ENCODE data around the gene CCSER2.
"Not testable (repeated sequence)": the region's sequence is repeated elsewhere in the genome, so short reads cannot be mapped to it uniquely, and the experiment has no call there.

CCSER2 gene

DNA sequence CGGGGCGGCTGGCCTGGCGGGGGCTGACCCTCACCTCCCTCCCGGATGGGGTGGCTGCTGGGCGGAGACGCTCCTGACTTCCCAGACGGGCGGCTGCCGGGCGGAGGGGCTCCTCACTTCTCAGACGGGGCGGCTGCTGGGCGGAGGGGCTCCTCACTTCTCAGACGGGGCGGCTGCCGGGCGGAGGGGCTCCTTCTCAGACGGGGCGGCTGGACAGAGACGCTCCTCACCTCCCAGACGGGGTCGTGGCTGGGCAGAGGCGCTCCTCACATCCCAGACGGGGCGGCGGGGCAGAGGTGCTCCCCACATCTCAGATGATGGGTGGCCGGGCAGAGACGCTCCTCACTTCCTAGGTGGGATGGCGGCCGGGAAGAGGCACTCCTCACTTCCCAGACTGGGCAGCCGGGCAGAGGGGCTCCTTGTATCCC is 19.2 kb downstream of the CCSER2 start:
- not testable (repeated sequence) for DNase-seq

DNA sequence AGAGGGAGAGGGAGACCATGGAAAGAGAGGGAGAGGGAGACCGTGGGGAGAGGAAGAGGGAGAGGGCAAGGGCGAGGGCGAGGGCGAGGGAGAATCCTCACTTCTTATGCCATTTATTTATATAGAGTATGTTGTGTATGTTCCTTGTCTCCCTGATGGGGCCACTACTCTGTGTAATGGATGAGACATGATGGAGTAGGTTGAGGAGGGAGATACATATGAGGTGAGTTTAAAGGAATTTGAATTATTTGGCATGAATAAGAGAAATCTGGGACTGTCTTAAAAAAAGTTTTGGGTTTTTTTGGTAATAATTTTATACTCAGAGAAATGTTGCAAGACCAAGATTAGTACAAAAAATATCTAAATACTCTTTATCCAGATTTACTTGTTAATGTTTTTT is 20.1 kb downstream of the CCSER2 start:
- DNase-seq = no peak

DNA sequence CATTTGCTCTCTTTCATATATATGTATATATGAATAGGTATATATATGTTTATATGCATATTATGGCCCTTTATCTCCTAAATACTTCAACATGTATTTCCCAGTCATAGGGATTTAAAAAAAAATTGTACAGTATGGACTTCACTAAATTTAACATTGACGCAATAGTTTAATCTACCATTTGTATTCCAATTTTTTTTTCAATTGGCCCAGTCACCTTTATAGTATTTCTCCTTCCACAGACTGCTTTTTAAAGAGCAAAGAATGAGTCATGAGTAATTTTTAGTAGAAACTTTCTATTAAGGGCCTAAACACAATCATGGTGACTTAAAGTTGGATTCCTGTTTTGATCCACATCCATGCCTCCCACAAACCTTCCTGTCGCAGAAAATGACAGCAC is 20.5 kb downstream of the CCSER2 start:
- DNase-seq = no peak

DNA sequence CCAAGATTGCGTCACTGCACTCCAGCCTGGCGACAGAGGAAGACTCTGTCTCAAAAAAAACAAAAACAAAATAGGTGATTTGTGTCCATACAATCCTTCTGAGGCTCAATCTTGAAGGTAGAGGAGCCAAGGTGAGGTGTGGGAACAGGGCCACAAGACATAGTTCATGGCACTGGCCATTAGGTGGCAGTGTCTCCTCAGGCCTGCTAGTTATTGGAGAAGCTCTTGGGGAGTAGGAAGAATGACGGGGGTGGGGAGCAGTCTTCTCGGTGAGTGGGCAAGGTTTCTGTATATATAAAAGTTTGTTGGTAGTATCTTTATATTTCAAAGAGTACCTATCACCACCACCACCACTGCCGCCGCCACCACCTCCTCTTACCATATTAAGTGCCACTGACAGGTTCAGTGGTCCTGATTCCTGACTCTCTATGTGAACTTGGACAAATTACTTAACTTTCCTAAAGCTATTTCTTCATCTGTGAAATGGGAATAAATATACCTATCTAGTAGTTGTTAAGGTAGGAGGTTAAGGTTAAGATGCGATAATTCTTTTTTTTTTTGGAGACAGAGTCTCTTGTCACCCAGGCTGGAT is 24.0 kb downstream of the CCSER2 start:
- peak; percentile 44 for DNase-seq

DNA sequence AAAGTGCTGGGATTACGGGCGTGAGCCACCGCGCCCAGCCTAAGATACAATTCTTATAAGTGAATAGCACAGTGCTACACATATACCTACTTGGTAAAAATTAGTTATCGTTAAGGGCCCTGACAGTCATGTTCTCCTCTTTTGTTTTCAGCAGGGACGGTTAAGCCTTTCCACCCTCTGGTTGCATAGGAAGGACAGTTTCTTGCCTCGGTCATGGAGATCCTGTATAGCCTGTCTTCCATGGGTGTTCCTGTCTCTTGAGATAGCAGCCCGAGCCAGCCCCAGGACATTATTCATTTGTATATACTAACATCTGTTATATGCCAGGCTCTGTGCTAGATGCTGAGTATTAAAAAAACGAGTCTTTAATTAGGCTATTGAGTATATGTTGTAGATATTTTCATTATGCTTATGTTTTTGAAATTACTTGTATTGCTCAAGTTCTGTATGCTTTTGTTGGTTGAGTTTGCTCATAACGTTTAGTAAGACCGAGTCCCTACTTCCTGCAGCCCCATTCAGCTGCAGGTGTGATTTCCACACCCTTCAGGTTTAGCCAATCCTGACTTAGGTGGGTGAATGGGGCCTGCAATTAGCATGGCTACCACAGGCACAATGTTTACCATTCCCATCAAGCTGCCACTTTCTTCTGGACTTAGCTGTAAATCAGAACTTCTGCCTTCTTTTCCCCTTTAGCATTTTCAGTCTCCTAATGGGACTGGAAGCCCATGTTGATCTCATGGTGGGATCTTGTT is 24.8 kb downstream of the CCSER2 start:
- no peak for DNase-seq

DNA sequence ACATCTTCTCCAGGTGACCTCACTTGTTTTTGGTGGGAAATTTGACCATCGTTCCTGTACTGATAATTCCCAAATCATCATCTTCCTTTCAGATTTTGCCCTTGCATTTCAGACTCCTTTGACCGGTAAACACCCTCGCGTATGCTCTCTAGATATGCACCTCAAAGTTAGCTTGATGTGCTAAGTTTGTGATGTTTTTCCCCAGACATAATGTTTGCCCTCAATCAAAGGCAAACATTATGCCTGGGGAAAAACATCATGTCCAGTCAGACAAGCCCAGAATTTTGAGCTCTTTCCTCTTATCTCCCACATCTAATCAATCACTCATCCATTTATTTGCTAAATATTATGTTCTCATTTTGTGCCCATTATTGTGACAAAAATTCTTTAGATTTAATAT is 26.2 kb downstream of the CCSER2 start:
- DNase-seq = no peak

DNA sequence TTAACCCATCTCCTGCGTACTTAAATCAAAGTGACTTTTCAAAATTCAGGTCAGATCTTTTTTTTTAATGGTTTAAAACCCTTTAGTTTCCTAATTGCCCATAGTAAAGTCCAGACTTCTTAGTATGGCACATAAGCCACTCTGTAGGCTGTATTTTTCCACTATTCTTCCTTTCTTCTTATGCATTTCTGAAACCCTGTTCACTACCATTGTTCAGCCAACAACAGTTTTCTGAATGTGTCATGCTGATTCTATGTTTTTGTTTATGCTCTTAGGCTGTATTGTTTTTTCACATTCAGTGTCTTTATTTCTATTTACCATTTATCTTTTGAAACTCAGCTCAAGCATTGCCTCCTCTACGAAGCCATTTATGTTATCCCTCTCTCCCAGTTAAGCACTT is 26.7 kb downstream of the CCSER2 start:
- DNase-seq = no peak

DNA sequence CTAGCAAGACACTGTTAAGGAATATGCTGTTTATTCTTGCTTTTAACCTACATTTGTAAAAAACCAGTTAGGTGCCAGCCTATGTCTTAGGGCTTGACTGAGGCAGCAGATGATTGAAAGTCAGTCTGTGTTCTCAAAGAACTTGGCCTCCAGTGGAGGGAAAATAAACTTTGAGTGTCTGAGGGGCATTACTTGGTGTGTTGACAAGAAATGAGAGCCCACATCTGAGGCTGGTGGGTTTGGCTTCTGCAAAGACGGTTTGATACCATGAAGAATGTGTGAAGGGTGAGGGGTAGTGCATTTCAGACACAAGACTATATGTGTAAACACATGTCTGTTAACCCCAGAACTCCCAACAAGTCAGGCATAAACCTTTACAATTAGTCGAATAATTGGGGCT is 28.5 kb downstream of the CCSER2 start:
- no peak for DNase-seq

DNA sequence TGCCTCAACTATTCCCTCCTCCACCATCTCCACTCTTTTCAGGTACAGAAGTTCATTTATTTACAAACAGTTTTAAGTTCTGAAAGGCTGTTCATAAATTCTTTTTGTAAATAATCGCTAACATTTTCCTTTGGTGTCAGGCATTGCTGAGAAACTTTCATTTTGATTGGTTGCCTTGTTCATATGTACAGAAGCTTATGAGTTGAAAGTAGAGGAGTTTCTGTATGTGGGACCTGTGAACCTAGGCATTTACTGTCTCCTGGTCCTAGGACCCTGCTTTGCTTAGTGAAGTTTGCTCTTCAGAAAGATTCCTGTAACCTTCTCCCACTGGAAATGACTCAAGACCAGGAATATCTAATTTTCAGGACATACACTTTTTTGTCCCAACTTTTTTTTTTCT is 30.4 kb downstream of the CCSER2 start:
- no peak for DNase-seq

DNA sequence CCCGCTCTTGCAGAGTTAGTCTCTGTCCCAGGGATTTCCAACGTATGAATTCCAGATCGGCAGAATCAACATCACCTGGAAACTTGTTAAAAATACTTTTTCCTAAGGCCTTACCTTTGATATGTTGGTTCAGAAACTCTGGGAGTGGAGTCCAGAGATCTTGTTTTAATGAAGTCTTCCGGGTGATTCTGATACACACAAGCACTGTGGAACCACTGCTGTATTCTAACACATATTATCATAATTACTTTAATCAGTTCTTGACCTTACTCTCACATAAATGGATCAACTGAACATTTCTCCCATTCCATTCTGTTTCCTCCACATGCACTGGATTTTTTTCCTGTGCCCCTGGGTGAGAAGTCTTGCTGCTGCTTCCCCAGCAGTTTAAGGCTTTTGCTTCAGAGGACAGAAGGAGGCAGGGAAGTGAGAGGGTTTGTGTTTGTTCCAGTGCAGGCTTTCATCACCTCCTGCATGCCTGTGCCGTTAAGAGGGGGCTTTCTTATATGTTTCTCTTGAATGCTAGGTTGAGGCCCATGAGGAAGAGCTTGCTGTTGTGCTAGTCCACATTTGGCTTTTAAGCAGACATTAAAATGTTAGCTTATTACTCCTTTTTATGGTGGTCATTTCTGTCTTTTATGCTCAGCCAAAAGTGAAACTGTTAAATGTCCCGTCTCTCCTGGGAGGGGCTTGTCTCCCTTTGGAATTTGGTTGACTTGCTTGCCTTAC is 32.4 kb downstream of the CCSER2 start:
- no peak for DNase-seq

DNA sequence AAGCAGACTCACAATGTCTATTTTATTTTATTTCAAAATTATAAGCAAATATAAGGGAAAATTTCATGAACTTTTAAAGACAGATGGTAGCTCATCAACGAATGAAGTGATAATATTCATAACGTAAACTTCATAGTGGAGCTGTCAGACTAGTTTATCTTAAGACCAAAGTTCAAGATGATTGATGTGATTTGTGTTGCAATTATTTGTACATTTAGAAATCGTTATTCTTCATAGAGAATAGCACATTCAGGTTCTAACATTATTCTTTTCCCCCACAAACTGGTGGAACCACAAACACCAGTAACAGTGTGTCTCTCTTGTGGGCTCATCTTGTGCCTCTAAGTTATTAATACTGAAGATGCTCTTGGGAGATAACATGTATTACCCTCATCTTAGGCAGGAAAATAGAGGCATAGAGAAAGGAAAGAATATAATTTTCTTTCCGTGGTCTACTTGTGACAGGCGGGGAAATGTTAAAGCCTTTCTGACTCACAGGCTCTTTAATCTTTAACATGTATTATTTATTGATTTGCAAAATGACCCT is 37.0 kb downstream of the CCSER2 start:
- no peak for DNase-seq

DNA sequence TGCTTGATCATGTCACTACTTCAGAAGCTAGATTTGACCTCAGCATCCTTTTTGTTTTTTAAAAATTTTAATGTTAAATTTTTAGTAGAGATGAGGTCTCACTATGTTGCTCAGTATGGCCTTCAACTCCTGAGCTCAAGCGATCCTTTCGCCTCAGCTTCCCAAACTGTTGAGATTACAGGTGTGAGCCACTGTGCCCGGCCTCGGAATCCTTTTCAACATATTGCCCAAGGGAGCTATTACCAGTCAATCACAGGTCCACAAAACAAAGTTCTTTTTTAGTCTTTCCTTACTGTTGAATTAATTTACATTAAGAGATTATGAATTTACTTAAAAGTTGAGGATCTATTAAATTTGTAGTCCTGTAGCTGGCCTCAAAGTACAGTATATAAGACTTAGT is 37.7 kb downstream of the CCSER2 start:
- DNase-seq = no peak

DNA sequence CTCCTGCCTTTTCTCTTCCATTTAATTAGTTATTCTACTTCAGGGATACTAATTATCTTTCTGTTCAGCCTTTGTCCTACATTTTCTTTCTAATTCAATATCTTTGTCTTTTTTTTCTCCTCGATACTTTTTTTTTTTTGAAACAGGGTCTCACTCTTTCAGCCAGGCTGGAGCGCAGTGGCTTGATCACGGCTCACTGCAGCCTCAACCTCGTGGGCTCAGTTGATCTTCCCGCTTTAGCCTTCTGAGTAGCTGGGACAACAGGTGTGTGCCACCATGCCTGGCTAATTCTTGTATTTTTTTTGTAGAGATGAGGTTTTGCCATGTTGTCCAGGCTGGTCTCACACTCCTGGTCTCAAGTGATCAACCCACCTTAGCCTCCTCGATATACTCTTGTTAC is 38.9 kb downstream of the CCSER2 start:
- no peak for DNase-seq

DNA sequence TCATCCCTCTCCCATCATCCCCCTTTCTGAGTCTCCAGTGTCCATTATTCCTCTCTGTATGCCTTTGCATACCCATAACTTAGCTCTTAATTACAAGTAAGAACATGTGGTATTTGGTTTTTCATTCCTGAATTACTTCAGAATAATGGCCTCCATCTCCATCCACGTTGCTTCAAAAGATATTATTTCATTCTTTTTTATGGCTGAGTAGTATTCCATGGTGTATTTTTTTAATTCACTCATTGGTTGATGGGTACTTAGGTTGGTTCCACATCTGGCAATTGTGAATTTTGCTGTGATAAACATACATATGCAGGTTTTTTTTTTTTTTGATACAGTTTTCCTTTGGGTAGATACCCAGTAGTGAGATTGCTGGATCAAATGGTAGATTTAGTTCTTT is 40.4 kb downstream of the CCSER2 start:
- no peak for DNase-seq

DNA sequence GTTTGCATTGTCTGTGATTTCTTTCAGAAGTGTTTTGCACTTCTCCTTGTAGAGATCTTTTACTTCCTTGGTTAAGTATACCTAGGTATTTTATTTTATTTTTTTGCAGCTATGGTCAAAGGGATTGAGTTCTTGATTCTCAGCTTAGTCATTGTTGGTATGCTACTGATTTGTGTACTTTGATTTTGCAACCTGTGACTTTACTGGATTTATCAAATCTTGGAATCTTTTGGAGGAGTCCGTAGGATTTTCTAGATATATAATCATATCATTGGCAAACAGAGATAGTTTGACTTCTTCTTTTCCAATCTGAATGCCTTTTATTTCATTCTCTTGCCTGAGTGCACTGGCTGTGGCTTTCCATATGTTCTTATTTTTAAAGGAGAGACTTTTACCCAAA is 41.9 kb downstream of the CCSER2 start:
- no peak for DNase-seq

DNA sequence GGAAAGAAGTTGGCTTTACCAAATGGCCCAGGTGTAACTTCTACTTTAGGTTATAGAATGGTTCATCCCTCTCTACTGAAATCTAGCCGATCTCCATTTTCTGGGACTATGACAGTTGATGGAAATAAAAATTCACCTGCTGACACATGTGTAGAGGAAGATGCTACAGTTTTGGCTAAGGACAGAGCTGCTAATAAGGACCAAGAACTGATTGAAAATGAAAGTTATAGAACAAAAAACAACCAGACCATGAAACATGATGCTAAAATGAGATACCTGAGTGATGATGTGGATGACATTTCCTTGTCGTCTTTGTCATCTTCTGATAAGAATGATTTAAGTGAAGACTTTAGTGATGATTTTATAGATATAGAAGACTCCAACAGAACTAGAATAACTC is 43.6 kb downstream of the CCSER2 start:
- no peak for DNase-seq

DNA sequence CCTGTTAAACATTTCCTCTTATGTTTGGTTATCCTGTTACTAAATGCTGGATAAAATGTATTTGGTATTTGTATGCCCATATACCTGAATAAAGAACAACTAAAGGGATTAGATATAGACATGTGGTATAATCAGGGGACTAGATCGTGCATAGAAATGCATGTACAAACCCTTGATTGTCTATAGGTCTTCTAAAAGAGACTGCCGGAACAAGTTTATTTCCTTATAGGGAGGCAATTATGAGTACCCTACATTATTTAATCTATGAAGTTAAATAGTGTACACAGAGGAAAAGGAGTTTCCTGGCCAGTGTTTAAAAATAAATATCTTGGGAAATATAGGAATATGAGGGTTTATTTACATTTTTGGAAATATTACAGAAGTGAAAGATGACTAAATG is 44.6 kb downstream of the CCSER2 start:
- DNase-seq = no peak

DNA sequence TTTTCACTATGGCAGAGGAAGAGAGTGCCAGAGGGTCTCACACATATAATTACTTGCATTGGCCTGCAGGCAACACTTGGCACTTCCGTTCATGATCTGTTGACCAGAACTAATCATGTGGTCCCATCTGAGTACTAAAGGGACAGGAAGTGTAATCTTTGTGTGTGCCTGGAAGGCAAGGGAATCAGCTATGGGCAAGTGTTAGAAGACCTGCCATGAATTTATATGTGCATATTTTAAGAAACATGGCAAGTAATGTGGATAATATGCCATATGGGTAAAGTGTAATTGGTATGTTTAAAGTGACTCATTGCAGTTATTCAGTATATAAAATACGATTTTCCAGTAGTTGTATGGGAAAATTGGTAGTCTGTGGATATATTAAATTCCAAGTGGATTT is 46.1 kb downstream of the CCSER2 start:
- no peak for DNase-seq

DNA sequence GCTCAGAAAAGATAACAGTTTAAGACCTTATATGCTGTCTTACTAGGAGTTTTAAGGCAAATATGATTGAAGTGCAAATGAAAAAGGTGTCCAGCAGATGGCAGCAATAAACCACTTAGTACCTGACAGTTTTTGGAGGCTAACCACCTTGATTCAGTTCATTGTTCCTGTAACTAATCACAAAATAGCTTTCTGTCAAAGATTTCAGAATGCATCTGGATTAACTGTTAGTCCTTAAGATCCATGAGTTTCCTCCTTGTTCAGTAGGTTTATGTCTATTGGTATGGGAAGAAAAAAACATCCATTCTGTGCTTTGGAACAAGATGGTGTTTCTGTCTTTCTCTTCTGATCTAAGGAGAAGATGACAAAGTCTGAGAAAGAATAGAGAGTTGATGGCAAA is 46.6 kb downstream of the CCSER2 start:
- DNase-seq = peak; percentile 46

DNA sequence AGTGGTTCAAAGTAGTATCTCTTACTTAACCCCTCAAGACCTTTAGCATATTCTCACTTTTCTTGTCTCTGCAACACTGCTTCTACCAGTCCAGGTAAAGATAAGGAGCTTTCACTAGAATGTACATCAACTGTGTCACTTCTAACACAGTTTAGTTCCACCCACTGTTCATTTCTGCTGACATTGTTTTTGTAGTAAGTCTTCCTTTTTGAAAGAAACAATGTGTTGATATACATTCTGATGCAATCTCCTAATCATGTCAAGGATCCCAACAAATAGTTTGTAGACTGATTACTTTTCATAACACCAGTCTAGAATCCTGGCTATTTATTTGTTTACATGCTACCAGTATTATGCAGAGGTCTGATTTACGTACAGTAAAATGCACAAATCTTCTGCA is 47.5 kb downstream of the CCSER2 start:
- DNase-seq = no peak

DNA sequence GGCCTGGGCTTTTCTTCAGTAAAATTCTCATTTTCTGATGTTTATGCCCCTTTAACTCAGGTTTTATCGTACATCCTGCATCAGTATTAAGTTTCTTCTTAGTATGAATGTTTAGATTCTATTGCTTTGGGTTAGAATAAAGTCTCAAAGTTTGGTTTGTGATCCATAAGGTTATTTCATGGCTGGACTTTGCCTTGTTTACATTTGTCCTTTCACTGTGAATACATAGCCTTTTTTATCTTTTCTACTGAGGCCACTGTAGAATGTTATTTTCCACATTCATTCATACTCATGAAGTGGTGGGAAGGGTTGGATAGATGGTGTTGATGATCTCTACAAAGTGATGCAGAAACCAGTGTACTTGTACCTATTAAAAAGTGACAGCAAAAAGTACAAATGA is 59.8 kb downstream of the CCSER2 start:
- DNase-seq = no peak

DNA sequence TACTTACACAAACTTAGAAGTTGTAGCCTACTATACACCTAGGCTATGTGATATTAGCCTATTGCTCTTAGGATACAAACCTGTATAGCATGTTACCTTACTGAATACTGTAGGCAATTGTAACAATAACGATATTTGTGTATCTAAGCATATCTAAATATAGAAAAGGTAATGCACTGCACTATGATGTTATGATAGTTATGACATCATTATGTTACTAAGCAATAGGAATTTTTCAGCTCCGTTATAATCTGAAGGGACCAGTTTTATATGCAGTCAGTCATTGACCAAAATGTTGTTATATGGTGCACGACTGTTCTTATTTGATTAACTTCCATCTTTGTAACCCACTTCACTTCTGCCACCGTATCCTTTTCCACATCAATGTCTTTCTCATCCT is 62.0 kb downstream of the CCSER2 start:
- DNase-seq = no peak

DNA sequence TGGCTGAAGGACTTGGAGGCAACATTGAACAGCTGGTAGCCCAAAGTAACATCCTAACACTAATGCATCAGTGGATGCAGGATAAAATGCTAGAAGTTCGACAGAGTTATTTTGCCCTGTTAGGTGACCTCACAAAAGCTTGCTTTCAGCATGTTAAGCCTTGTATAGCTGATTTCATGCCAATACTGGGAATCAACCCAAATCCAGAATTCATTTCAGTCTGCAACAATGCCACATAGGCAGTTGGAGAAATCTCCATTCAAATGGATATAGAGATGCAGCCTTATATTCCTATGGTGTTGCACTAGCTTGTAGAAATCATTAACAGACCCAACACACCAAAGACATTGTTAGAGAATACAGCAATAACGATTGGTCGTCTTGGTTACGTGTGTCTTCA is 62.9 kb downstream of the CCSER2 start:
- DNase-seq = no peak

DNA sequence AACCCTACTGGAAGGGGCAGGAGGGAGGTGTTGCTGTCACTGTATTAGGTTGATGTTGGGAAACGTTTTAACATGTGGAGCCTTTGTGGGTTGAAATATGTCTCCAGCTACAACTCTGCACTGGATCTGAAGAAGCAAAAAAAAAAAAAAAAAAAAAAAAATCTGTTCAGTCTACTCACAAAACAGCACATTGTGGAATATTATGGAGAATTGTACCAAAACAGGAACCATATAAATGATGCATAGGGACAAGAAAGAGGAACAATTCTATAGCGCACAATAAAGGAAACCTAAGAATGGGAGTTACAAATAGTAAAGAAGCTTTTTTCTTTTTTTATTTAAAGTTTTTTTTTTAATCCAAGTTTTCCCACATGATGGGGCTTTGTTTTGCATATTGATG is 63.8 kb downstream of the CCSER2 start:
- no peak for DNase-seq

All from RPMI8226 (cell line).